Activated naive CD8-positive, alpha-beta T cell treated with anti-CD3 and anti-CD28 coated beads, Interleukin-2, amount 10 ng/mL, durations not matched to agents 7 days and 5 days (primary cell): ENCODE data around the gene ACYP1. TPM values are rescaled to one million over a fixed set of nuclear protein-coding genes. Genes with fewer than 3 reads are reported as not detected.

Source experiments
- ATAC-seq: fragments of 150-1000 bp; cut with Tn5 transposase; one replicate; pipeline ENCODE4 v1.10.0; 2021; ENCODE audit warnings: low read depth, moderate library complexity
- POLR2A ChIA-PET: fragments of 350-600 bp; sonication (Branson Sonifier 250); formaldehyde crosslinking; loops from one replicate; lab custom pipeline; 2021; ENCODE audit warnings: antibody characterized with exemption; lab: Charles Lee
- DNase-seq: peaks from one replicate; pipeline ENCODE4 v3.0.0; 2021
- H3K27ac Mint-ChIP-seq: one replicate; pipeline ENCODE4 v1.8.0; 2022; ENCODE audit warnings: mild to moderate bottlenecking, mixed read lengths
- H3K27me3 Mint-ChIP-seq: one replicate; pipeline ENCODE4 v1.8.0; 2022; ENCODE audit warnings: mild to moderate bottlenecking, moderate library complexity, mixed read lengths
- H3K36me3 Mint-ChIP-seq: one replicate; pipeline ENCODE4 v1.8.0; 2021; ENCODE audit warnings: mild to moderate bottlenecking, mixed read lengths
- H3K4me1 Mint-ChIP-seq: one replicate; pipeline ENCODE4 v1.8.0; 2021; ENCODE audit warnings: mixed read lengths
- H3K4me3 Mint-ChIP-seq: one replicate; pipeline ENCODE4 v1.8.0; 2022; ENCODE audit warnings: mild to moderate bottlenecking, moderate library complexity, mixed read lengths
- H3K9me3 Mint-ChIP-seq: one replicate; pipeline ENCODE4 v1.8.0; 2021; ENCODE audit warnings: mixed read lengths
- total RNA-seq, 2 experiments: library from RNA; stranded (reverse); gene quantifications; one replicate each; pipeline ENCODE4 v1.2.3, GENCODE V29; 2021

ACYP1 gene
- 10 to 100 TPM; 50.7 to 54.7 TPM for total RNA-seq

- H3K36me3 Mint-ChIP-seq = peaks cover 25% of the 10 kb centered on the region
- no peaks in the 10 kb centered on the region for H3K27me3 Mint-ChIP-seq
- H3K9me3 Mint-ChIP-seq = peaks cover 2% of the 10 kb centered on the region
- ATAC-seq = peak; percentile 99
- POLR2A ChIA-PET = interaction anchor here (0.6 to 2.7 kb wide), 10 partner anchors 9 to 1114 kb away, joined by 3 to 17 read pairs (median 3); partner anchors contain the start of genes COQ6, EIF2B2, FAM161B and MLH3
- H3K4me1 Mint-ChIP-seq = peaks cover 29% of the 10 kb centered on the region
- H3K27ac Mint-ChIP-seq = peak within 1 kb of the TSS; percentile 94
- H3K4me3 Mint-ChIP-seq = peak within 1 kb of the TSS; percentile 98
- peak; percentile 93 for DNase-seq
Observed at GRCh38 chr14:75063491-75064204, at the start of gene ACYP1. Gene ACYP1, minus strand, starts transcription at chr14:75064024. Its CDS starts 471 bp downstream, at chr14:75063553.

- no peaks in the 10 kb centered on the region for H3K27me3 Mint-ChIP-seq
- no peak overlapping the region for H3K4me3 Mint-ChIP-seq
- peaks cover 54% of the 10 kb centered on the region for H3K36me3 Mint-ChIP-seq
- no peaks in the 10 kb centered on the region for H3K9me3 Mint-ChIP-seq
- peaks cover 28% of the 10 kb centered on the region for H3K4me1 Mint-ChIP-seq
- no peak for ATAC-seq
- no peak overlapping the region for H3K27ac Mint-ChIP-seq
- no peak for DNase-seq
- POLR2A ChIA-PET = interaction anchor here (1.5 to 1.7 kb wide), 2 partner anchors 16 to 17 kb away, joined by 4 to 5 read pairs; partner anchors contain the start of gene NEK9
Observed at GRCh38 chr14:75109877-75110276, 46.1 kb upstream of the ACYP1 start.

GRCh38 chr14:75107186-75107585, 43.4 kb upstream of the ACYP1 start:
- Mint-ChIP-seq H3K36me3 (peaks cover 47% of the 10 kb centered on the region), H3K4me3 (no peak overlapping the region), H3K27me3 (no peaks in the 10 kb centered on the region), H3K27ac (no peak overlapping the region), H3K9me3 (no peaks in the 10 kb centered on the region), H3K4me1 (peaks cover 9% of the 10 kb centered on the region)
- POLR2A ChIA-PET = no interaction called here
- DNase-seq (no peak), ATAC-seq (no peak)

GRCh38 chr14:75101491-75101890, 37.7 kb upstream of the ACYP1 start:
- DNase-seq (no peak), ATAC-seq (no peak)
- no peak overlapping the region for H3K27ac Mint-ChIP-seq
- H3K36me3 Mint-ChIP-seq = peaks cover 41% of the 10 kb centered on the region
- POLR2A ChIA-PET = no interaction called here
- peaks cover 7% of the 10 kb centered on the region for H3K4me1 Mint-ChIP-seq
- H3K27me3 Mint-ChIP-seq = no peaks in the 10 kb centered on the region
- H3K9me3 Mint-ChIP-seq = no peaks in the 10 kb centered on the region
- H3K4me3 Mint-ChIP-seq = no peak overlapping the region

- H3K4me1 Mint-ChIP-seq = peaks cover 5% of the 10 kb centered on the region
- H3K36me3 Mint-ChIP-seq = peaks cover 38% of the 10 kb centered on the region
- no peaks in the 10 kb centered on the region for H3K9me3 Mint-ChIP-seq
- DNase-seq = no peak
- no peak for ATAC-seq
- POLR2A ChIA-PET = no interaction called here
- H3K27ac Mint-ChIP-seq = no peak overlapping the region
- H3K27me3 Mint-ChIP-seq = no peaks in the 10 kb centered on the region
- no peak overlapping the region for H3K4me3 Mint-ChIP-seq
Observed at GRCh38 chr14:75098682-75099081, 34.9 kb upstream of the ACYP1 start.

GRCh38 chr14:75098212-75098611, 34.4 kb upstream of the ACYP1 start:
- POLR2A ChIA-PET = no interaction called here
- H3K4me3 Mint-ChIP-seq = no peak overlapping the region
- H3K27me3 Mint-ChIP-seq = no peaks in the 10 kb centered on the region
- no peak for DNase-seq
- H3K9me3 Mint-ChIP-seq = no peaks in the 10 kb centered on the region
- peaks cover 5% of the 10 kb centered on the region for H3K4me1 Mint-ChIP-seq
- peaks cover 36% of the 10 kb centered on the region for H3K36me3 Mint-ChIP-seq
- no peak for ATAC-seq
- no peak overlapping the region for H3K27ac Mint-ChIP-seq

- POLR2A ChIA-PET = no interaction called here
- no peaks in the 10 kb centered on the region for H3K27me3 Mint-ChIP-seq
Observed at GRCh38 chr14:75096959-75097358, 33.1 kb upstream of the ACYP1 start.

GRCh38 chr14:75095690-75096089, 31.9 kb upstream of the ACYP1 start:
- POLR2A ChIA-PET = no interaction called here
- H3K36me3 Mint-ChIP-seq = peaks cover 31% of the 10 kb centered on the region
- peaks cover 5% of the 10 kb centered on the region for H3K4me1 Mint-ChIP-seq
- no peak for DNase-seq
- H3K4me3 Mint-ChIP-seq = no peak overlapping the region
- H3K27ac Mint-ChIP-seq = no peak overlapping the region
- no peak for ATAC-seq
- no peaks in the 10 kb centered on the region for H3K9me3 Mint-ChIP-seq
- H3K27me3 Mint-ChIP-seq = no peaks in the 10 kb centered on the region

More at GRCh38 chr14:75096959-75097358, 33.1 kb upstream of the ACYP1 start:
- H3K4me1 Mint-ChIP-seq = peaks cover 5% of the 10 kb centered on the region
- H3K27ac Mint-ChIP-seq = no peak overlapping the region
- ATAC-seq = no peak
- no peak overlapping the region for H3K4me3 Mint-ChIP-seq
- no peaks in the 10 kb centered on the region for H3K9me3 Mint-ChIP-seq
- no peak for DNase-seq
- H3K36me3 Mint-ChIP-seq = peaks cover 32% of the 10 kb centered on the region

GRCh38 chr14:75094896-75095295, 31.1 kb upstream of the ACYP1 start:
- Mint-ChIP-seq H3K27ac (no peak overlapping the region), H3K27me3 (no peaks in the 10 kb centered on the region), H3K4me1 (peaks cover 5% of the 10 kb centered on the region), H3K9me3 (no peaks in the 10 kb centered on the region), H3K36me3 (peaks cover 26% of the 10 kb centered on the region), H3K4me3 (no peak overlapping the region)
- ATAC-seq = no peak
- POLR2A ChIA-PET = no interaction called here
- no peak for DNase-seq

GRCh38 chr14:75092698-75093097, 28.9 kb upstream of the ACYP1 start:
- ATAC-seq (no peak), DNase-seq (no peak)
- Mint-ChIP-seq H3K27ac (no peak overlapping the region), H3K9me3 (no peaks in the 10 kb centered on the region), H3K36me3 (peaks cover 11% of the 10 kb centered on the region), H3K4me3 (no peak overlapping the region), H3K4me1 (no peaks in the 10 kb centered on the region), H3K27me3 (no peaks in the 10 kb centered on the region)
- POLR2A ChIA-PET = interaction anchor here (0.7 kb wide), 1 partner anchor 89 kb away, joined by 4 read pairs; no protein-coding TSS in a partner anchor

GRCh38 chr14:75091251-75091650, 27.4 kb upstream of the ACYP1 start:
- Mint-ChIP-seq H3K36me3 (peaks cover 13% of the 10 kb centered on the region), H3K4me1 (no peaks in the 10 kb centered on the region), H3K27ac (no peak overlapping the region), H3K9me3 (no peaks in the 10 kb centered on the region), H3K4me3 (no peak overlapping the region), H3K27me3 (no peaks in the 10 kb centered on the region)
- DNase-seq (no peak), ATAC-seq (no peak)
- POLR2A ChIA-PET = no interaction called here

- POLR2A ChIA-PET = no interaction called here
- no peak overlapping the region for H3K27ac Mint-ChIP-seq
- DNase-seq = no peak
- no peaks in the 10 kb centered on the region for H3K9me3 Mint-ChIP-seq
- H3K27me3 Mint-ChIP-seq = no peaks in the 10 kb centered on the region
- H3K4me1 Mint-ChIP-seq = no peaks in the 10 kb centered on the region
- no peak overlapping the region for H3K4me3 Mint-ChIP-seq
- ATAC-seq = no peak
- peaks cover 13% of the 10 kb centered on the region for H3K36me3 Mint-ChIP-seq
Observed at GRCh38 chr14:75090353-75090752, 26.5 kb upstream of the ACYP1 start.

GRCh38 chr14:75088566-75089373, 24.9 kb upstream of the ACYP1 start:
- Mint-ChIP-seq H3K27ac (no peak overlapping the region), H3K4me3 (no peak overlapping the region), H3K27me3 (no peaks in the 10 kb centered on the region), H3K36me3 (peaks cover 8% of the 10 kb centered on the region), H3K9me3 (no peaks in the 10 kb centered on the region), H3K4me1 (no peaks in the 10 kb centered on the region)
- peak; percentile 50 for ATAC-seq
- POLR2A ChIA-PET = interaction anchor here (1.0 to 1.2 kb wide), 2 partner anchors 143 to 227 kb away, joined by 3 to 4 read pairs; no protein-coding TSS in a partner anchor
- no peak for DNase-seq
